COLO668 (cell line): ENCODE results near the gene PTK7.

Experiments used
- DNase-seq: peaks from one replicate; lab custom pipeline; 2025; ENCODE audit not compliant: unreplicated experiment; lab: John Stamatoyannopoulos, UW

The PTK7 gene

DNA sequence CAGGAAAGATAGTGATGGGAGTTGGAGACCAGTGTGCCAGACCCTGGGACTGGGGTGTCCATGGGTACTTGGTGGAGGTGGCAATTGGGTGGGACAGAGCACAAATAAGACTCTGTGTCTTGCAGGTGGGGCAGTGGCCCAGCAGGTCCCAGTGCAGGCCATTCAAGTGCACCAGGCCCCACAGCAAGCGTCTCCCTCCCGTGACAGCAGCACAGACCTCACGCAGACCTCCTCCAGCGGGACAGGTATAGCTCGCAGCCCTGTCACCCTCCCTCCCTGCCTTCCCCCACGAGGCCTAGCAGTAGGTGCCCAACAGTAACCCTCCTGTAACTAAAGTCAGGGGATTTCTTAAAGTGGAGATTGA, 100.3 kb downstream of the PTK7 start:
- DNase-seq = no peak

DNA sequence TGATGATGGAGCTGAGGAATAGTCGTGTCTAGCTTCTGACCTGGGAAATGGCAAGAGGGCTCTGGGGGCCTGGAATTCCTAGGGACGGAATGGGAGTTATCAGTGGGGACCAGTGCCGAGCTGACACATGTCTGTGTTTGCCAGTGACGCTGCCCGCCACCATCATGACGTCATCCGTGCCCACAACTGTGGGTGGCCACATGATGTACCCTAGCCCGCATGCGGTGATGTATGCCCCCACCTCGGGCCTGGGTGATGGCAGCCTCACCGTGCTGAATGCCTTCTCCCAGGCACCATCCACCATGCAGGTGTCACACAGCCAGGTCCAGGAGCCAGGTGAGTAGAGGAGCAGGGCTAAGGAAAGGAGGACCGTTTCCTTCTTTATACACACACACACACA, 102.0 kb downstream of the PTK7 start:
- no peak for DNase-seq

DNA sequence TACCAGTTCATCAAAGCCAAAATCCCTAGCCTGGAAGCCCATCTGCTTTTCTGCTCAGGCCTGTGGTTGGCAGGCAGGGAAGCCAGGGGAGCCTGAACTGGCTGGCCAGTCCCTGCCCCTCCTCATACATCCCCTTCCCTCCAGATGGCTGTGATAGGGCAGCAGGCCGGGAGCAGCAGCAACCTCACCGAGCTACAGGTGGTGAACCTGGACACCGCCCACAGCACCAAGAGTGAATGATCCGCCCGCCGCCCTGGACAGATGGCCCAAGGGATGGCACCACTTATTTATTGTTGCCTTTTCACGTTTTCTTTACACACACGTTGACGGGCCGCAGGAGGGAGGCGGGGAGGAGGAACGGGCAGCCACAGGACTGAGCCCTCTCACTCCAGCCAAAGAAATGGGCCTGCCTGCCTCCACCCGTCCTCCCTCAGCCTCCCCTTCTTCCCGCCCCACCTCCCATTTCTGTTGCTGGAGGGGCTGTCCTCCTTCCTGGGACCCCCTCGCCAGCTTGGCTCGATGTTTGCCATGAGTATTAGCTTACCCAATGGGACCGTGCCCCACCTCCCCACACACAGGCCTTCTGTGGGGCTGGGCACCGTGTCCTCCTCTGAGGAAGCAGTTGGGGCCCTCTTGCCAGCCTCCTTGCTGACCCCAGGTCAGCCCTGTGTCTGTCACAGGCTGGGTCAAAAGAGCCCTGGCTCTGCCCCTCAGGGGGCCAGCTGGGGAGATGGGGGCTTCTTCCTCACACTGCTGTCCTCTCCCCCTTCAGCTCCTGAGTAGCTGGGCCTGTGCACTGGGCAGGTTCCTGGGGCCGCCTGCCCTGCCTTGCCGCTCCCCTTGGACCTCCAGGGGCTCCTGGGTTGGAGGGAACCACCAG, 103.1 kb downstream of the PTK7 start:
- DNase-seq = no peak

DNA sequence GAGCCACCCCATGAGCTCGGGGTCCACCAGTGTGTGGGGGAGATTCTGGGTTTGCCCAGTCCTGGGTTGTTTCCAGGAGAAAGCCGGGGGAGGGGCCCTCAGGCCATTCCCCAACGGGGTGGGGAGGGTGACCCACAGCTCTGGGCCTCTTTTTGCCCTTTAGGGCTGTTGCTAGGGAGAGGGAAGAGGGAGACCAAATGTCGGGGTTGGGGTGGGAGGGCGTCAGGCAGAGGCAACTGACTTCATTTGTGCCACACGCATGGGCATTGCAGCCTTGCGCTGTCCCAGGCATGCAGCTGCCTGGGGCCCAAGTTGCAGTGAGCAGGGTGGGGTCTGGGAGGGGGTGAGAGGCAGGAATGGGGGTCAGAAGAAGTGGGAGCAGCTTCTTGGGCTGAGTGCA, 103.9 kb downstream of the PTK7 start:
- DNase-seq = no peak

DNA sequence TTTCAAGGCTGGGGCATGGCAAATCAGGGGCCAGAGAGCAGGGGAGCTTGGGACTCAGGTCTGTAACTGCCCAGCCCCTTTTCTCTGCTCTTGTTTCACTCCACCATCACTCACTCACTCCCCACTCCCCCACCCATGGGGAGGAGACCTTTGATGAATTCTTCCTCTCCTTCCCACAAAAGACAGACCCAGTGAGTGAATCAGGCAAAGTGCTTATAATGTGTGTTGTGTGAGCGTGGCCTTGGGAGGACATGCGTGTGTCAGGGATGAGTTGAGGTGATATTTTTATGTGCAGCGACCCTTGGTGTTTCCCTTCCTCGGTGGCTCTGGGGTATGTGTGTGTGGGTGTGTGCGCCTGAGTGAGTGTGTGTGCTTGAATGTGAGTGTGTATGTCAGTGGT, 104.9 kb downstream of the PTK7 start:
- DNase-seq = no peak

DNA sequence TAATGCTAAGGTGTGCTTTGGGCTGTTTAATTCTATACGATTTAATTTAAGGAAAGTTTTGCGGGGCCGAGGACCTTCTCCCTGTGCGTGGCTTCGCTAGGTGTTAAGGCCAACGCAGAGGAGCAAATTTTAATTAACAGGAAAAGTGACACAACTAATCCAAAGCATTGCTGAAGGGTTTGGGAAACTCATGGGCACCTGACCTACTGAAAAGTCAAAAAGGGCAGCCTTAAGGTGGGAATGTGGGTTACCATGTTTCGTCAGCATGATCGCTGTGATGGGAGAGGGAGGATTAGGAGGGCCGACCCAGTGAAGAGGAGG, 105.5 kb downstream of the PTK7 start:
- no peak for DNase-seq

DNA sequence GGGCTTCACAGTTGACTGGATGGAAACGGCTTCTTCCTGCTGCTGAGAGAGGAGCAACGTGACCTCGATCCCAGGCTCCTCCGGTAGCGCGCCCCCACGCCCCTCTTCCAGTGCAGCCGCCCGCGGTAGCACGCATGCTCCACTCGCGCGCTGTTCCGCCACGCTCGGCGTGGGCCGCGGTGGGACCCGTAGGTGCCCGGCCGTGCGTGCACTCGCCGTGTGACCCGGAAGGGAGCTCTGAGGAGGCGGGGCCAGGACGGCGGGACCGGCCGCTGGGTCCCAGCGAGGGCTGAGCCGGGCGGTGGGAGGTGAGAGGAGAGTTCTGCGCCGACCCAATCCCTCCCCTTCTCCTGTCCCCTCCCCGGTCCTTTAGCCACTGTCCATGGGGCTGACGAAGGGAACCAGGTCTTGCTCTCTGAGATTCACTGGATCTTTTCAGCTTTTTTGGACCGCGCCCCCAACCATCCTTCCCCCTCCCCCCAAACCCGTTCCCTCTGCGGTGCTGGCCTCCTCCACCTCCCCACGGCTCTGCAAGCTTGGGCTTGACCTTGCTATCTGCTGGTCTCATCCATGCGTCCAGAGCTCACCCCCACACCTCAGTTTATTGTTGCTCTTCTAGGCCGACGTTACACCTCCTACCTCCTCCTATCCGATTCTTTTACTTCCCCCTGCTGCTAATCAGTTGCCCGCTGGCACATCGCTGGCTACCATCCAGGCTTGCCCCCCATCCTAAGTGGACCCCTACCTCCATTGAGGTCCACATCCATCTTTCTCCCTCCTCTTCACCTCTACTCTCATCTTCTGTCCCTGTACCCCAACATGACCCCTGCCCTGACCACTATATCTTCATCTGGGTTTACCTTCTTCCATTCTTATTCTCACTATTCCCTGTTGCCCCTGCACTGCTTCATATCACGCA, 106.1 kb downstream of the PTK7 start, which contains the start of gene CUL9:
TSS of gene CUL9 (plus strand) at position 255 of the 919 bp plus-strand sequence. CDS start 2,115 bp downstream, outside the sequence.
- DNase-seq = peak; percentile 85

DNA sequence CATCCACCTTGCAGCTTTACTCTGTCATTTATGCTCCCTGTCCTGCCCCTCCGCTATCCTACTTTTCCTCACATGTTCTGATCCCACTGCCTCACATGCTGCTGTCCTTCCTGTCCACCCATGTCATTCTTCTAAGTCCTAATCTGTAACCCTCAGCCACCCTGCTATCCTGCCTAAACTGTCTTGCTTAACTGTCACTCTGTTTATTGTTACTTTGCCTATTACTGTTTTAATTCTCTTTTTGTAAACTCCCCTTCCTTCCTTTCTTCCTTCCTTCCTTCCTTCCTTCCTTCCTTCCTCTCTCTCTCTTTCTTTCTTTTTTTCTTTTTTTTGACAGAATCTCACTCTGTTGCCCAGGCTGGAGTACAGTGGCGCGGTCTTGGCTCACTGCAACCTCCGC, 107.3 kb downstream of the PTK7 start:
- DNase-seq = no peak

DNA sequence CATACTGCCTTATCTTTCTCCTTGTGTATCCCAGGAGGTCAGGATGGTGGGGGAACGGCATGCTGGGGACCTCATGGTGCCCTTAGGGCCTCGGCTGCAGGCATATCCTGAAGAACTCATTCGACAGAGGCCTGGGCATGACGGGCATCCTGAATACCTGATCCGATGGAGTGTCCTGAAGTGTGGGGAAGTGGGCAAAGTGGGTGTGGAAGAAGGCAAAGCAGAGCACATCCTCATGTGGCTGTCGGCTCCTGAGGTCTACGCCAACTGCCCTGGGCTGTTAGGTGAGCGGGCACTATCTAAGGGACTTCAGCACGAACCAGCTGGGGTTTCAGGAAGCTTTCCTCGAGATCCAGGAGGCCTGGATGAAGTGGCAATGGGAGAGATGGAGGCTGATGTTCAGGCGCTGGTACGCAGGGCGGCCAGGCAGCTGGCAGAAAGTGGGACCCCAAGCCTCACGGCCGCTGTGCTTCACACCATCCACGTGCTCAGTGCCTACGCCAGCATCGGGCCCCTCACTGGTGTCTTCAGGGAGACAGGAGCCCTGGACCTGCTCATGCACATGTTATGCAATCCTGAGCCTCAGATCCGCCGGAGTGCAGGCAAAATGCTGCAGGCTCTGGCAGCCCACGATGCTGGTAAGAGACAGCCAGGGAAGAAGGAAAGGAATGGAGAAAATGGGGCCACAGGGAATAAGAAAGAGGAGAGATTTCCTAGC, 108.3 kb downstream of the PTK7 start:
- no peak for DNase-seq

DNA sequence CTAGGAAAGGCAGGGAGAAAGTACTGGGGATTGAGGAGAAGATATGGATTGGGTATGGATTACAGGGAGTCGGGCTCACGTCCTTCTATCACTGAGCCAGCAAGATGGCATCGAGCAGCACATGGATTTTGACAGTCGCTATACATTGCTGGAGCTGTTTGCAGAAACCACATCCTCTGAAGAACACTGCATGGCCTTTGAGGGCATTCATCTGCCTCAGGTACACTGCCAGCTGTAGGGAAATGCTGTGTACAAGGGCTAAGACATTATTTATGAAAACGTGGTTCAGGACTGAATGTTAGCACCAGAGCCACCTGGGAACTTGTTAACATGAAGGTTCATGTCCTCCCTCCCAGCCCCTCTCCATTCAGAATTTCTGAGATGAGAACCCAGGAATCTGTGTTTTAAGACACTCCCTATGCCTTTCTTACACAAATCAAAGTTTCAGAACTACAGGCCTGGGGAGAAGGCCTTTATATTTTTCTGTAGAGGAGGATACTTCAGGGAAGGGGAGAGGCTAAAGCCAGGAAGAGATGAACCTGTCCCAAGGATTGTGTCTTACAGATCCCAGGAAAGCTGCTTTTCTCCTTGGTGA, 109.4 kb downstream of the PTK7 start:
- no peak for DNase-seq

DNA sequence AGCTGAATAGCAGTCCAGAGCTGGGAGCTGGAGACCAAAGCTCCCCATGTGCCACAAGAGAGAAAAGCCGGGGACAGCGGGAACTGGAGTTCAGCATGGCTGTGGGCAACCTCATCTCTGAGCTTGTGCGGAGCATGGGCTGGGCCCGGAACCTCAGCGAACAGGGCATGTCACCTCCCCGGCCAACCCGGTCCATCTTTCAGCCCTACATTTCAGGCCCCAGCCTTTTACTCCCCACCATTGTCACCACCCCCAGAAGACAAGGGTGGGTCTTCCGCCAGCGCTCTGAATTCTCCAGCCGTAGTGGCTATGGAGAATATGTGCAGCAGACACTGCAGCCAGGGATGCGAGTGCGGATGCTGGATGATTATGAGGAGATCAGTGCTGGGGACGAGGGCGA, 109.9 kb downstream of the PTK7 start:
- DNase-seq = no peak

DNA sequence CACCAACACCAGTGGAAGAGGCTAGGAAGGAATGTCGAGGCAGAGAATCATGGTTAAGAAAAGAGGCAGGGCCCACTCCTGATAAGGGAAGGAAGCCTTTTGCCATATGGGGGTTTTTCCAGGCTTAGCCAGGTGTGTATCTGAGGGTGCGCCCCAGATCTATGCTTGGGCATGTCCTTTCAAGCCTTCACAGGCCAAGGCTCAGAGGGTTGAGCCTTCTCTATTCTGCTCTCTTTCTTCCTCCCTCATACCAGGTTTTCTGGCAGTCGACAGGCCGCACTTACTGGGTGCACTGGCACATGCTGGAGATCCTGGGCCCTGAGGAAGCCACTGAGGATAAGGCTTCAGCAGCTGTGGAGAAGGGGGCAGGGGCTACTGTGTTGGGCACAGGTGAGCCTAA, 110.6 kb downstream of the PTK7 start:
- DNase-seq = no peak

DNA sequence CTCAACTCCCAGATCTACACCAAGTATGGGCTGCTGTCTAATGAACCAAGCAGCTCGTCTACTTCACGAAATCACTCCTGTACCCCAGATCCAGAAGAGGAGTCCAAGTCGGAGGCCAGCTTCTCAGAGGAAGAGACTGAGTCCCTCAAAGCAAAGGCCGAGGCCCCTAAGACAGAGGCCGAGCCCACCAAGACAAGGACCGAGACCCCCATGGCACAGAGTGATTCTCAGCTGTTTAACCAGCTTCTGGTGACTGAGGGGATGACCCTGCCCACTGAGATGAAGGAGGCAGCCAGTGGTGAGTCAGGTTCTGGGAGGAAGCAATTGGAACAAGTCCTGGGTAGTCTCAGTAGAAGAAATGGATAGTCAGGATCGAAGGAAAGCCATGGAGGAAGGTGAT, 111.7 kb downstream of the PTK7 start:
- no peak for DNase-seq

DNA sequence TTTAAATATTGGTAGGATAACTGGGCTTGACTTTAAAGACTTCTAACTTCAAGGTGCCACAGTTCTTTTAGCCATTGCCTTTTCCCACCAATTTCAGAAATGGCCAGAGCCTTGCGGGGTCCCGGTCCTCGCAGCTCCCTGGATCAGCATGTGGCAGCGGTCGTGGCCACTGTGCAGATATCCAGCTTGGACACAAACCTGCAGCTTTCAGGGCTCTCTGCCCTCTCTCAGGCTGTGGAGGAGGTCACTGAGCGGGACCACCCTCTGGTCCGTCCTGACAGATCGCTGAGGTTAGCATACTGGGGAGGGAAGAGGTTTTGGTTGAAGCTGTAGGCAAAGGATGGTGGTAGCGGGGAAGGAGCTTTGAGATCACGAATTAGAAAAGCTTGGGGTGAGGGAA, 112.3 kb downstream of the PTK7 start:
- no peak for DNase-seq

DNA sequence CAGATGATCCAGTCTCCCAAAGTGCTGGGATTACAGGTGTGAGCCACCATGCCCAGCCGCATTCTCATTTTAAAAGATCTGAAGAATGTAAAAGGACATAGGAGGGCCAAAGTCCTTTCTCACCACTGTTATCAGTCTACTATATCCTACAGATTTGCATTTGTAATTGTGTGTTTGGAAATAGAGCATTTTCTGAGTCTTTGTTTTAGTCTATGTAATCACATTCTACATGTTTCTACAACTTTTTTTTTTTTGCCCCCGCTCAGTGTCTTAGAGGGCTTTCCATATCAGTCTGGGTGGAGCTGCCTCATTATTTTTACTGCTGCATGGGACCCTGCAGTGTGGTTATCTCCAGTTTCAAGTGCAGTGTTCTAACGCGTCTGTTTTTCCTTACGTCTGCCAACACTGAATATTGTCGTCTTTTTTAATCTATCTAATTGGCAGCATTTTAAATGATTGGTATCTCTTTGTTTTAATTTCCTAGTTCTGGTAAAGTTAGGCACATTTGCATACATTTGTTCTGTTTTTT, 113.7 kb downstream of the PTK7 start:
- DNase-seq = no peak

DNA sequence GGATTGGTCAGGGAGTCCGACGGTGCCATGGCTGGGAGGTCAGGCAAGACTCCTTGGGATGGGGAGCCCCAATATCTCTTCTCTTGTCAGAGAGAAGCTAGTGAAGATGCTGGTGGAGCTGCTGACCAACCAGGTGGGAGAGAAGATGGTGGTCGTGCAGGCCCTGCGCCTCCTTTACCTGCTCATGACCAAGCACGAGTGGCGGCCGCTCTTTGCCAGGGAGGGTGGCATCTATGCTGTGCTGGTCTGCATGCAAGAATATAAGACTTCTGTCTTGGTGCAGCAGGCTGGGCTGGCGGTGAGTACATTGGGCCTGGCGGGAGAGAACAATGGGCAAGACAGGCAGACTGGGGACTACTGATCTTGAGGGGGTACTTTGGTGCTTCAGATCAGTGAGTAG, 116.8 kb downstream of the PTK7 start:
- no peak for DNase-seq

DNA sequence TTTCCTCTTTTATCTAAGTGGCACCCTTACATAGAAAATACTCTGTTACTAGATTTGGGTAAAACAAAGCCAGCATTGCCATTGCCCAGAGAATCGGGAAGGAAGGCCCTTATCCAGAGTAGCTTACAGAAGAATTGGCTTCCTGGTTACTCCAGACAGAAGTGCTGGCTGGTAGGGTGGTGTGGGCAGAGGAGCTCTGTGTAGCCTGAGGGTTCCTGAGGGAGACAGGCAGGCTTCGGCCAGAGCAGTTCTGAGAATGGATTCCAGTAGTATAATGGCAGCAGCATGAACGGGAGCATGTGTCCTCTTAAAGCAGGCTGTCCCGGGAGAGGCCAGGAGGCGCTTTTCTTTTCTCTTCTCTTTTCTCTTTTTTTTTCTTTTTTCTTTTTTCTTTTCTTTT, 117.8 kb downstream of the PTK7 start:
- no peak for DNase-seq

DNA sequence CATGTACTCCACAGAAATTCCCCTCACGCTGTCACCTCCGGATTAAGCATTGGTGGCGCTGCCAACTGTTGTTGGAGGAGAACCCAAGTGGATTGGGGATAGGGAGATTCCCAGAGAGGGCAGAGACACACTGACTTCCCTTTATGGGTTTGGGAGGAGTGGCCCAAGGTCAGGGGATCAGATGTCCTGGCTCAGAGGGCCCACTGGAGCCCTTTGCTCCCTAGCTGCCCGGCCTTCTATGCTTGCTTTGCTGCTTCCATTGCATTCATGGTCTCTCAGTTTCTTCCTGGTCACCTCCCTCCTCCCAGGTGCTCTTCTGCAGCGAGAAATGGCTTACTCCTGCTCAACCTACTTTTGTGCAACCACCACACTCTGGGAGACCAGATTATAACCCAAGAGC, 120.2 kb downstream of the PTK7 start:
- DNase-seq = no peak

DNA sequence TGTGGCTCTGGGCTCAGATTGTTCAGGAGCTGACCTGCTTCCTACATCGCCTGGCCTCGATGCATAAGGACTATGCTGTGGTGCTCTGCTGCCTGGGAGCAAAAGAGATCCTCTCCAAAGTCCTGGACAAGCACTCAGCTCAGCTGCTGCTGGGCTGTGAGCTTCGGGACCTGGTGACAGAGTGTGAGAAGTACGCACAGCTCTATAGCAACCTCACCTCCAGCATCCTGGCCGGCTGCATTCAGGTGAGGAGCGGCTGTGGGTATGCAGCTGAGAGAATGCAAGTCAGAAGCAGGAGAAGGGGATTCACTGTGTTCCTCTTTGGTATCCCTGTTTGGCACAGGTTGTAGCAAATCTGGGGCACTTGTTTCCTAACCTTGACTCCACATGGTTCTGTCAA, 123.8 kb downstream of the PTK7 start:
- DNase-seq = no peak

DNA sequence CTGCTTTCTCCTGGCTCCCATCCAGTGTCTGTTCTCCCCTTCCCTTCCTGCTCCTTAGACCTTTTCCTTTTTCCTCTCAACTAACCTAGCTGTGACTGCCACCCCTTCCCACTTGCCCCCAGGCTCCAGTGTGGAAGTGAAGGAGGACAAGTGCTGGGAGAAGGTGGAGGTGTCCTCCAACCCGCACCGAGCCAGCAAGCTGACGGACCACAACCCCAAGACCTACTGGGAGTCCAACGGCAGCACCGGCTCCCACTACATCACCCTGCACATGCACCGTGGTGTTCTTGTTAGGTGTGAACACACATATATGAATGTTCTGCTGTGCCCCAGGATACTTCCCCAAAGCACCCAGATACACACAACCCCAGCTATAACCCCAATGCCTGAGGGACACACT, 124.4 kb downstream of the PTK7 start:
- no peak for DNase-seq

DNA sequence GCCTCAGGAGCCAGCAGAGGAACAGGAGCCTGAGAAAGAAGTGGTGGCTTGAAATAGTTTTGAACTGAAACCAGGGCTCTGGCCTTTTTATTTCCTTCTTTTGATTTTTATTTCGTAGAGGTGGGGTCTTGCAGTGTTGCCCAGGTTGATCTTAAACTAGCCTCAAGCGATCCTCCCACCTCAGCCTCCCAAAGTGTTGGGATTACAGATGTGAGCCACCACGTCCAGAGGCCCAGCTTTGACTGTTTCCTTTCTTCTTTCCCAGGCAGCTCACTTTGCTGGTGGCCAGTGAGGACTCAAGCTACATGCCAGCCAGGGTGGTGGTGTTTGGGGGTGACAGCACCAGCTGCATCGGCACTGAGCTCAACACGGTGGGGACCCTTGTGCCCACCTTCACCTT, 126.3 kb downstream of the PTK7 start:
- DNase-seq = no peak
